ENCODE data around the gene SEPTIN8. TPM values are rescaled to one million over a fixed set of nuclear protein-coding genes. Genes with fewer than 3 reads are reported as not detected.

The SEPTIN8 gene
- total and polyA plus RNA-seq, 2 of the 13 experiments (the other 11 are each of a cell fraction or from before 2014, with no cell fraction given), result 41.4 to 49.9 TPM

- TF ChIP-seq NFATC3 (CRISPR knock-in tag; IDR thresholded peaks at IDR 0.05) (no peak), HOXA3 (CRISPR knock-in tag; IDR thresholded peaks at IDR 0.05) (peak; percentile 71), ZSCAN31 (CRISPR knock-in tag; IDR thresholded peaks at IDR 0.05; ENCODE audit: low read depth) (no peak), IKZF5 (CRISPR knock-in tag; IDR thresholded peaks at IDR 0.05) (no peak), ZBTB33 (CRISPR knock-in tag; IDR thresholded peaks at IDR 0.05) (0 out of 2 replicates have a peak, but pooled peaks have one; percentile 38), HOXA9 (CRISPR knock-in tag; IDR thresholded peaks at IDR 0.05; ENCODE audit: borderline replicate concordance) (no peak), ZIK1 (CRISPR knock-in tag; IDR thresholded peaks at IDR 0.05; ENCODE audit: borderline replicate concordance, low read depth) (no peak), ZNF556 (CRISPR knock-in tag; IDR thresholded peaks at IDR 0.05; ENCODE audit: borderline replicate concordance) (no peak), ZNF513 (CRISPR knock-in tag; conservative IDR thresholded peaks at IDR 0.05) (no peak), NPAS2 (CRISPR knock-in tag; IDR thresholded peaks at IDR 0.05; ENCODE audit: borderline replicate concordance) (no peak), ZNF709 (CRISPR knock-in tag; IDR thresholded peaks at IDR 0.05) (no peak), KMT2A (CRISPR knock-in tag; IDR thresholded peaks at IDR 0.05) (no peak), SMYD3 (CRISPR knock-in tag; IDR thresholded peaks at IDR 0.05) (no peak), RBM22 (optimal IDR thresholded peaks at IDR 0.05; ENCODE audit: low read length) (no peak), TEAD3 (CRISPR knock-in tag; optimal IDR thresholded peaks at IDR 0.05; ENCODE audit: borderline replicate concordance) (no peak), TFDP1 (CRISPR knock-in tag; IDR thresholded peaks at IDR 0.05; ENCODE audit: borderline replicate concordance) (no peak), RELA (CRISPR knock-in tag; IDR thresholded peaks at IDR 0.05) (no peak), THAP8 (CRISPR knock-in tag; IDR thresholded peaks at IDR 0.05; ENCODE audit: borderline replicate concordance) (no peak), SAFB2 (CRISPR knock-in tag; IDR thresholded peaks at IDR 0.05; ENCODE audit: borderline replicate concordance, low read depth) (no peak)
Measured at GRCh38 chr5:132814503-132815294, 37.7 kb upstream of the SEPTIN8 start (continued).

Measured in HepG2 (cell line).